H54 (cell line): ENCODE results near the gene TMEM204.
"Not testable (repeated sequence)": the region's sequence is repeated elsewhere in the genome, so short reads cannot be mapped to it uniquely, and the experiment has no call there.

Experiments
- DNase-seq: peaks from one replicate; pipeline ENCODE4 v3.0.0; 2011; ENCODE audit warnings: low spot score, mixed read lengths; ENCODE audit not compliant: insufficient read length
- FAIRE-seq: peaks from 3 replicates; lab custom pipeline; 2011; peaks lifted over from hg19 to GRCh38; lab: Jason Lieb, UNC
- POLR2A ChIP-seq: IDR thresholded peaks from 2 replicates; pipeline ENCODE4 v1.6.1; 2011; ENCODE audit warnings: low read depth, mild to moderate bottlenecking, low read length

The TMEM204 gene

GRCh38 chr16:1573301-1573700 lies 39.8 kb downstream of the TMEM204 start:
- FAIRE-seq (no peak), DNase-seq (no peak)
- no peak for TF ChIP-seq POLR2A

- FAIRE-seq (no peak), DNase-seq (no peak)
- no peak for TF ChIP-seq POLR2A
These were observed 42.1 kb downstream of the TMEM204 start for GRCh38 chr16:1575578-1575977.

GRCh38 chr16:1579214-1579613 lies 45.7 kb downstream of the TMEM204 start:
- no peak for TF ChIP-seq POLR2A
- DNase-seq (no peak), FAIRE-seq (no peak)

- no peak for DNase-seq
- no peak for TF ChIP-seq POLR2A
- FAIRE-seq = no peak
These were observed 46.8 kb downstream of the TMEM204 start for GRCh38 chr16:1580256-1580655.

GRCh38 chr16:1580956-1581355 lies 47.5 kb downstream of the TMEM204 start:
- TF ChIP-seq POLR2A = no peak
- DNase-seq (no peak), FAIRE-seq (no peak)

GRCh38 chr16:1581804-1582203 lies 48.3 kb downstream of the TMEM204 start:
- TF ChIP-seq POLR2A = no peak
- FAIRE-seq = no peak

GRCh38 chr16:1583180-1583579 lies 49.7 kb downstream of the TMEM204 start:
- FAIRE-seq (no peak), DNase-seq (no peak)
- no peak for TF ChIP-seq POLR2A

More at GRCh38 chr16:1581804-1582203, 48.3 kb downstream of the TMEM204 start:
- no peak for DNase-seq

GRCh38 chr16:1584926-1585484 lies 51.5 kb downstream of the TMEM204 start:
- FAIRE-seq (no peak), DNase-seq (no peak)
- TF ChIP-seq POLR2A = no peak

GRCh38 chr16:1590366-1590765 lies 56.9 kb downstream of the TMEM204 start:
- TF ChIP-seq POLR2A = no peak
- DNase-seq (no peak), FAIRE-seq (no peak)

GRCh38 chr16:1590930-1591705 lies 57.7 kb downstream of the TMEM204 start:
- no peak for FAIRE-seq
- DNase-seq = no peak

GRCh38 chr16:1592446-1592845 lies 59.0 kb downstream of the TMEM204 start:
- TF ChIP-seq POLR2A = no peak
- DNase-seq (no peak), FAIRE-seq (no peak)

More at GRCh38 chr16:1590930-1591705, 57.7 kb downstream of the TMEM204 start:
- no peak for TF ChIP-seq POLR2A

- DNase-seq, FAIRE-seq: not testable (repeated sequence)
These were observed 62.0 kb downstream of the TMEM204 start for GRCh38 chr16:1595511-1595910.

- no peak for DNase-seq
- no peak for FAIRE-seq
These were observed 63.0 kb downstream of the TMEM204 start for GRCh38 chr16:1596516-1596915.

GRCh38 chr16:1597154-1597553 lies 63.7 kb downstream of the TMEM204 start:
- no peak for FAIRE-seq
- no peak for DNase-seq
- TF ChIP-seq POLR2A = no peak

More at GRCh38 chr16:1596516-1596915, 63.0 kb downstream of the TMEM204 start:
- TF ChIP-seq POLR2A = no peak

GRCh38 chr16:1601031-1601430 lies 67.6 kb downstream of the TMEM204 start:
- no peak for TF ChIP-seq POLR2A
- FAIRE-seq = no peak
- DNase-seq = no peak
